ENCODE results near the gene XPO5.
"Not testable (repeated sequence)": the region's sequence is repeated elsewhere in the genome, so short reads cannot be mapped to it uniquely, and the experiment has no call there.

The XPO5 gene

GRCh38 chr6:43582911-43583310 lies 7.1 kb upstream of the XPO5 start:
- DNase-seq = no peak

- DNase-seq = peak; percentile 81
Observed at GRCh38 chr6:43579171-43579570, 3.3 kb upstream of the XPO5 start.

DNA sequence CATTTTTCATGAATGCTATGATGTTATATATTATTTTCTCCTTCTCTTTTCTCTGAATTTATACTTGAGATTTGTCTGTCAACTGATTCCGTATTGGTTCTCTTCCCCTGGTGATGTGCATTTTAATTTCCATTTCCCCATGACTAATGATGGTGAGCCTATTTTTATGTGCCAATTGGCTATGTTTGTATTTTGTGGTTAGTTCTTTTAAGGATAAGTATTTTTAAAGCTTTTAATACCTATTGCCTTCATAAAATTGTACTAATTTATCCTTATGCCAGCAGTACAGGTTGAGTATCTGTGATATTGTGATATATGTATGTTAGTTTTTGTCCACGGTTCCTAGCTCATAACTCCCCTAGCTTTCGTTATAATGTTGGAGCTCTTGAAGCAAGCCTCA lies 2.9 kb upstream of the XPO5 start:
- DNase-seq = no peak

DNA sequence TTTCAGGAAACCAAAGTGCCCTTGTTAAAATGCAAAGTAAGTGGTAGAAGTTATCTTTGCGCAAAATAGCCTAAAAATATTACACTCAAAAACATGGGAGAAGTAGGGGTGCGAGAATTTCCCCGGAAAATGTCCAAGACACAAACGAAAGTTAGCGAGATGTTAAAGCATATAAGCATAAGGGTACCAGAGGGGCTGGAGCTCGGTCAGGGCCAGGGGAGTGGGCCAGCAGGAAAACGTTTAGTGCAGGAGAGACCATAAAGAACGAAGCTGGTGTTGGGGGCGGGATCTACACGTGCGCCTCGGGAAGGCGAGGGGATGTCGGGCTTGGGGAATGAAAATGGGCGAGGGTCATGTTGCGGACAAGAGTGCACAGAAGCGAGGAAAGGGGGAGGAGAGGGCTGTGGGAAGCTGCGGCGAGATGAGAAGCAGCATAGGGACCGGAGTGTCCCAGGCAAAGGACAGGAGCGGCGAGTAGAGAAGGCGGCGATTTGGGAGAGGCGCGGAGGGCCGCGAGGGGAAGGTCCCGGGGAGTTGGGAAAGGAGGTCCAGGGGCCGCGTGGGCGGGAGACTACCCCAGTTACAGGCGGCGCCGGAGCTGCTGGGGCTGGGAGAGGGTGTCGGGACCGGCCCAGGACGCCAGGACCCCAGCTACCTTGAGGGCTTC lies 600 bp downstream of the XPO5 start:
- peak; percentile 44 for DNase-seq

- no peak for DNase-seq
Observed at GRCh38 chr6:43572015-43572414, 3.8 kb downstream of the XPO5 start.

DNA sequence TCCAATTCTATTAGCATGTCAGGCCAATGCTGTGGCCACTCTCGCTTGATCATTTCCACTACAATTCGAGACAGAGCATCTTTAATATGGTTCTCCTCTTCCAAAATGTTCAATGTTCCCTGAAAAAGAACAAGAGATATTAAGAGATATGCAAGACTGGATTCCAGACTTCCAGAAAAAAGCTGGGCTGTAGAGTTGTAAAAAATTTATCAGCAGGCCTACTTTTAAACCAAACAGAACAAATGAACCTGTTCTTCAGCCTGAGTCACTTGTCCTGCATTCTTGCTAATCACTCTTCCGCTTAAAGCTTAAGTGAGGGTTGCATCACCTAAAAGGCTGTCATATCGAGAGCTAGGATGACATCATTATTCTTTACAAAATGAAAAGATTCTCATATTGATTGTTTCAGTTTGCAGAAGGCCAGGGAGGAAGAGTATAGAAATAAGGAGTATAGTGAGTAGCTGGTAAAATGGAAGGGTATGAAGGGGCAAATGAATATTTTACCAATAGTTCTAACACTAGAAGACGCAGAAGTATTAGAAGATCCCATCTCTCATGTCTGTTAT lies 4.9 kb downstream of the XPO5 start:
- peak; percentile 32 for DNase-seq

- no peak for DNase-seq
Observed at GRCh38 chr6:43559328-43559727, 16.5 kb downstream of the XPO5 start.

- DNase-seq = not testable (repeated sequence)
Observed at GRCh38 chr6:43557620-43558019, 18.2 kb downstream of the XPO5 start.

- DNase-seq = no peak
Observed at GRCh38 chr6:43547222-43547621, 28.6 kb downstream of the XPO5 start.

GRCh38 chr6:43544461-43544860 lies 31.4 kb downstream of the XPO5 start:
- no peak for DNase-seq

DNA sequence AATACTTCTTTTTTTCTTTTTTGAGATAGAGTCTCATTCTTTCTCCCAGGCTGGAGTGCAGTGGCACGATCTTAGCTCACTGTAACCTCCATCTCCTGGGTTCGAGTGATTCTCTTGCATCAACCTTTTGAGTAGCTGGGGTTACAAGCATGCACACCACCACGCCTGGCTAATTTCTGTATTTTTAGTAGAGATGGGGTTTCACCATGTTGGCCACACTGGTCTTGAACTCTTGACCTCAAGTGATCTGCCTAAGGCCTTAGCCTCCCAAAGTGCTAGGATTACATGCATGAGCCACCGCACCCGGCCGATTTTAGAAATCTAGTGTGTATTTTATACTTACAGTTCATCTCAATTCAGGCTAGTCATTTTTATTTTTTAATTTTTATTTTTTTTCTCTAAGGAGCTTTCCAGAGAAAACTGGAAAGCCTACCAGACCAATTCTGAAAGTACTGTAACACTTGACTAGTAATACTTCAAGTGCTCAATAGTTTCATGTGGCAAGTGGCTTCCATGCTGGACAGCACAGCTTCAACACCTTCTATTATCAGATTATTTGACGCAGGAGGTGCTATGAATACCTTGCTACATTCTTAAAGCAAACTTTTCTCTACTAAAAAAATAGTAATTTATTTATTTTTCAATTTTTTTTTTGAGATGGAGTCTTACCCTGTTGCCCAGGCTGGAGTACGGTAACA lies 33.9 kb downstream of the XPO5 start:
- no peak for DNase-seq

DNA sequence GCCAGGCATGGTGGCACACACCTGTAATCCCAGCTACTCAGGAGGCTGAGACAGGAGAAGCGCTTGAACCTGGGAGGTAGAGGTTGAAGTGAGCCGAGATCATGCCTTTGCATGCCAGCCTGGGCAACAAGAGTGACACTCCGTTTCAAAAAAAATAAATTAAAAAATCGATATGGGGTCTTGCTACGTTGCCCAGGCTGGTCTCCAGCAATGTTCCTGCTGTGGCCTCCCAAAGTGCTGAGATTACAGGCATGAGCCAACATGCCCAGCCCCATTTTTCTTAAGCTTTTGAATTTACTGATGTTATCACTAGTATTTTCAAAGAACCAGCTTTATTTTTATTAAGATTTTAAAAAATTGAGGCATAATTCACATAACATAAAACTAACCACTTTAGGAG lies 35.3 kb downstream of the XPO5 start:
- no peak for DNase-seq

DNA sequence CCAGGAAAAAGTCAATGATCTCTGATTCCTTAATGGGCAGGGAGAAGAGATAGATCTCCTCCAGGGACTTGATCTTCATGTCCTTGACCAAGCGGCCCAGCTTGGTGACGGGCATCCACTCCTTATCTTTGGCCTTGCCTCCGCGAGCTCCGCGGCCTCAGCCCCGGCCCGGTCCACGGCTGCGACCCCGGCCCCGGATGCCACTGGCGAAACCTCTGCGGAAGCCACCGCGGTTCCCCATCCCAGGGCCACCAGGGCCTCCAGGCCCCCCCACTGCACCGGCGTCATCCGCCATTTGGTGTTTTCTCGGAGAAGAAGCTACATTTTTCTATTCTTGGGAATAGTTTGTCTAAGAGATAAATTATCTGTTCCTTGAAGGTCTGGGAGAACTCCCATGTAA lies 36.4 kb downstream of the XPO5 start:
- DNase-seq = not testable (repeated sequence)

DNA sequence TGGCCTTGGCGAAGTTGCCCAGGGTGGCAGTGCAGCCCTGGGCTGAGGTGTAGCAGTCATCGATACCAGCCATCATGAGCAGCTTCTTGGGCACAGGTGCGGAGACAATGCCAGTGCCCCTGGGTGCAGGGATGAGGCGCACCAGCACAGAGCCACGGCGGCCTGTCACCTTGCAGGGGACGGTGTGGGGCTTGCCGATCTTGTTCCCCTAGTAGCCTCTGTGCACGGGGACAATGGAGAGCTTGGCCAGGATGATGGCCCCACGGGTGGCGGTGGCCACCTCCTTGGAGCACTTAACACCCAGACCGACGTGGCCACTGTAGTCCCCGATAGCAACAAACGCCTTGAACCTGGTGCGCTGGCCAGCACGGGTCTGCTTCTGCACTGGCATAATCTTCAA lies 36.9 kb downstream of the XPO5 start:
- not testable (repeated sequence) for DNase-seq

- DNase-seq = no peak
Observed at GRCh38 chr6:43532201-43532600, 43.6 kb downstream of the XPO5 start.

DNA sequence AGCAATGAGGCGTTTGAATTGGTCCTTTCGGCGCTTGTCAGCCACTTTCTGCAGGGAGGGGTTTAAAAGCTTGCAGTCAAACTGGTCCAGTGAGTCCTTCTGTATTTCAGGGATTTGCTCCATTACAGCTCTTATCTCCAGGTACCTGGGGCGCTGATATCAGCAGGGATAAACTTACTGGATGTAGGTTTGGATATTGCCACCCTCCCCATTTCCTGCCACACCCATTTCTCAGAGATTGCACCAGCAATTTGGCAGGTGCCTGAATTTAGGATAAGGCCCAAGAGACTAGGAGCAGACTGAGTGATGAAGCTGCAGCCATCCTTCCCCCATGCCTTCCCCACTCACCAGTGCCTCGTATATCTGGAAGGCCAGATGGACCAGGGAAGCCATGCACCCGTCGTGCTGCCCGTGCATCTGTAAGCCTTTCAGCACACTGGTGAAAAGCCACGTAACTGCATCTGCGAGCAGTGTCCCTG lies 51.3 kb downstream of the XPO5 start:
- no peak for DNase-seq

DNA sequence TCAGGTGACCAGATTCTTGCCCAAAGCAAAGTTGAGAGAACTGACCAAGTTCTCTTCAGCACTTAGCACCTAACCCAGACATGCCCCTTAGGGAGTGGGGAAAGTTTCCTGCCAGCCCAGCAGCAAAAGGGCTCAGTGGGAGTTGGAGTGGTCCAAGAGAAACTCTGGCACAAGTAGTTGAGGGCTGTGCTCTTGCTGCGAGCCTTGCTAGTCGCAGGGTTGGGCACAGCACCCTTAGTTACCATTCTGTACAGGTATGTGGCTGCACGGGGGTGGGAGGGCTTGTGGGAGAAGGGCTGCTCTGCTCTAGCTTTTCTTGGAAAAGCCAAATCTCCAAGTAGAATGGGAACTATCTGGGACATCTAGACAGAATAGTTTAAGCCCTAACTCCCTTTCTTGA lies 52.6 kb downstream of the XPO5 start:
- DNase-seq = no peak

GRCh38 chr6:43522547-43523261 lies 53.1 kb downstream of the XPO5 start:
- no peak for DNase-seq

GRCh38 chr6:43521836-43522235 lies 54.0 kb downstream of the XPO5 start:
- no peak for DNase-seq

- DNase-seq = no peak
Observed at GRCh38 chr6:43520097-43520496, 55.7 kb downstream of the XPO5 start.

GRCh38 chr6:43517505-43518357 lies 58.1 kb downstream of the XPO5 start:
- DNase-seq = no peak

GRCh38 chr6:43516697-43517504 lies 58.9 kb downstream of the XPO5 start, which contains the start of the genes POLR1C and YIPF3:
POLR1C (plus strand) TSS chr6:43517089; CDS start chr6:43517110, 21 bp downstream.
YIPF3 (minus strand) TSS chr6:43516926; CDS start chr6:43516807, 119 bp downstream.
- DNase-seq = peak; percentile 99
